ENCODE results near the gene OSBPL10. TPM values are rescaled to one million over a fixed set of nuclear protein-coding genes. Genes with fewer than 3 reads are reported as not detected.

The OSBPL10 gene
- total RNA-seq, 2 experiments from 2014 or later: 1.6 to 1.7 TPM

DNA sequence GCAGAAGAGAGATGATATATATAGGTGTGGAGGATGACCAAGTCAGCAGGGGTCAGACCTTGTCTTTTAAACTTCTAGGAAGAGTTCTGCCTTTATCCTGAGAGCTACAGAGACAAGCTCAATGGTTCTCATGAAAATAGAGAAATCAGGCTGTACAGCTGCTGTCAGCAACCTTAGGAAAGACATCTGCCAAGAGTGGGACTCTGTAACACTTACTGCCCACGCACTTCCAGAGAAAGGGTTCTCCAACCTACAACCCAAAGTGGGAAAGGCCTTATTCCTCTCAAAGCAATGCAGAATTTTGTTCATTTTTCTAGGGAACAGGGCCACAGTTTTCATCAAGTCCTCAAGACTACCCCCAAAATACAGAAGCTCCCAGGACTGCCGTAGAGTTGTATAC lies 309.6 kb downstream of the OSBPL10 start:
- ChIA-PET CTCF (no interaction called here), POLR2A (no interaction called here)
- Mint-ChIP-seq H3K9me3 (no peaks in the 10 kb centered on the region), H3K36me3 (ENCODE audit: low read depth) (no peaks in the 10 kb centered on the region), H3K4me3 (no peak overlapping the region), H3K27ac (no peak overlapping the region), H3K4me1 (peaks cover 4% of the 10 kb centered on the region), H3K27me3 (no peaks in the 10 kb centered on the region)
- DNase-seq: no peak

DNA sequence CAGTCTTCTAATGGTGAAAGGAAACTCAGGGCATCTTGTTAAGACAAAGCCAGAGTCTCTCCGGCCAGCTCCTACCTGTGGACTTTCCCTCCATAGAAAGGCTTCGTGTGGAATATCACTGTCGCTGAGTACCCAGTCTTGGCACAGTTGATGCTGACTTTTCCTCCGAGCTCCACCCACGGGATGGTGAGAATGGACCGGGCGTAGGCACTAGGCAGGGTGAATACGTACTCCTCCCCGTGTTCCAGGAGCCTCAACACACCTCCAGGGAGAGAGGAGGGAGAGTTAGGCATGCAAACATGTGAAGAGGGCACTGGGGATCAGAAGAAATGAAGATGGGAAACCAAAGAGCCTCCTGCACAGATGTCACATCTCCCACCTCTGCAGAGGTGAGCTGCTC lies 310.3 kb downstream of the OSBPL10 start:
- Mint-ChIP-seq H3K9me3 (no peaks in the 10 kb centered on the region), H3K36me3 (ENCODE audit: low read depth) (no peaks in the 10 kb centered on the region), H3K27me3 (no peaks in the 10 kb centered on the region), H3K27ac (no peak overlapping the region), H3K4me1 (peaks cover 4% of the 10 kb centered on the region), H3K4me3 (no peak overlapping the region)
- no peak for DNase-seq
- ChIA-PET POLR2A (no interaction called here), CTCF (no interaction called here)

DNA sequence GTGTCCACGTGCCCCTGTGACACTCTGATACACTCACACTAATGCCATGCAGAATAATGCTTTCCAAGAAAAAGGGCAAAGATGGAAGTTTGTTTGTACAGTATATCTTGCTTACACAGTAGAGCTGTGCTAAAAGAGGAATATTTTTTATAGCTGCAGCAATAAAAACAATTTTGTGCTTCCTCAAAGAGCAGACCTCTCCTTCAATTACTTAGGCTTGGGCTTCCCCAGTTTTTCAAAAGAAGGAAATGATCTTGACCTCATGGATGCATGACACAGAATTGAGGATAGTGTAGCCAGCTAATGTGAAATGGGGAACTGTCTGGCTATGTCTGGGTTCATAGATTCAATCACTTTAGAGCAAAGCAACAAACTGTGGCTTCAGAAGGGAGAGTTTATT lies 310.9 kb downstream of the OSBPL10 start:
- no peak for DNase-seq
- H3K4me1 Mint-ChIP-seq: peaks cover 4% of the 10 kb centered on the region
- no peak overlapping the region for H3K27ac Mint-ChIP-seq
- POLR2A ChIA-PET: no interaction called here
- no peaks in the 10 kb centered on the region for H3K27me3 Mint-ChIP-seq
- CTCF ChIA-PET: no interaction called here
- H3K9me3 Mint-ChIP-seq: no peaks in the 10 kb centered on the region
- no peak overlapping the region for H3K4me3 Mint-ChIP-seq
- no peaks in the 10 kb centered on the region for H3K36me3 Mint-ChIP-seq (ENCODE audit: low read depth)

- Mint-ChIP-seq H3K9me3 (no peaks in the 10 kb centered on the region), H3K27me3 (no peaks in the 10 kb centered on the region), H3K27ac (no peak overlapping the region), H3K36me3 (ENCODE audit: low read depth) (no peaks in the 10 kb centered on the region), H3K4me1 (peaks cover 4% of the 10 kb centered on the region), H3K4me3 (no peak overlapping the region)
- ChIA-PET CTCF (no interaction called here), POLR2A (no interaction called here)
- no peak for DNase-seq
These were observed 312.8 kb downstream of the OSBPL10 start for GRCh38 chr3:31668242-31668641.

DNA sequence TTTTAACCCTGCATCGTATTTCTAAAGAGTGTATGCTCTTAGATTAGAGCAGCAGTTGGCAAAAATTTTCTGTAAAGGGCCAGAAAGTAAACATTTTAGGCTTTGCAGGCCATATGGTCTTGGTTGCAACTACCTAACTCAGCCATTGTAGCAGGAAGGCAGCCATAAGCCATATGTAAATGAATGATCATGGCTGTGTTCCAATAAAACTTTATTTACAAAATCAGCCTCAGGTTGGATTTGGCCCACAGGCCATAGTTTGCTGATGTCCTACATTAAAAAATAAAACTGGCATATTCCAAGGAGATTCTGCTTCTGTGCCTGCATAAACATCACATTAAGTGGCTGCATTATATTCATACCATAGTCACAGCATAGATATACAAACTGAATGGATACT lies 313.5 kb downstream of the OSBPL10 start:
- Mint-ChIP-seq H3K4me1 (peaks cover 4% of the 10 kb centered on the region), H3K27ac (no peak overlapping the region), H3K36me3 (ENCODE audit: low read depth) (no peaks in the 10 kb centered on the region), H3K27me3 (no peaks in the 10 kb centered on the region), H3K9me3 (no peaks in the 10 kb centered on the region), H3K4me3 (no peak overlapping the region)
- CTCF ChIA-PET: no interaction called here
- no peak for DNase-seq
- POLR2A ChIA-PET: no interaction called here

DNA sequence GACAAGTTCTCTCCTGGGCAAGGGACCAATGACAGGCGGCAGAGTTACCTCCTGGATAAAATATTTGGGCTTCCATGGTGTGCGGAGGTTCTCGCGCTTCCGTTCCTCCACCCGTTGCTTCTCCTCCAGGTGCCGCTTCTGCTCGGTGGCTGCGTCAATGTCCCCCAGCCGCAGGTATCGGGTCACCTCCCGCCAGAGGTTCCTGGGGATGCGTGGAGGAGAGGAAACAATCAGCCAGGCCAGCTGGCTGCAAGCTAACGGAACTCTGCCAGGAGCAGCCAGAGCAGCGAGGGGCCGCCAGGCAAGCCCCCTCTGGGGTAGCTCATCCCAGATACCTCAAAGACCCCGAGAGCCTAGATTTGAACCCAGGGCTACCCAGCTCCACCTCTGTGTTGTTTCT lies 317.0 kb downstream of the OSBPL10 start:
- DNase-seq: no peak
- no peak overlapping the region for H3K27ac Mint-ChIP-seq
- H3K4me3 Mint-ChIP-seq: no peak overlapping the region
- H3K36me3 Mint-ChIP-seq (ENCODE audit: low read depth): no peaks in the 10 kb centered on the region
- peaks cover 4% of the 10 kb centered on the region for H3K9me3 Mint-ChIP-seq
- peaks cover 4% of the 10 kb centered on the region for H3K4me1 Mint-ChIP-seq
- ChIA-PET POLR2A (no interaction called here), CTCF (no interaction called here)
- H3K27me3 Mint-ChIP-seq: no peaks in the 10 kb centered on the region

GRCh38 chr3:31661993-31662670 lies 318.9 kb downstream of the OSBPL10 start:
- Mint-ChIP-seq H3K4me3 (no peak overlapping the region), H3K27ac (no peak overlapping the region), H3K36me3 (ENCODE audit: low read depth) (peaks cover 10% of the 10 kb centered on the region), H3K4me1 (no peaks in the 10 kb centered on the region), H3K27me3 (no peaks in the 10 kb centered on the region), H3K9me3 (peaks cover 19% of the 10 kb centered on the region)
- ChIA-PET POLR2A (no interaction called here), CTCF (no interaction called here)
- DNase-seq: no peak

GRCh38 chr3:31661286-31661685 lies 319.8 kb downstream of the OSBPL10 start:
- peaks cover 26% of the 10 kb centered on the region for H3K9me3 Mint-ChIP-seq
- no peak overlapping the region for H3K27ac Mint-ChIP-seq
- no peaks in the 10 kb centered on the region for H3K4me1 Mint-ChIP-seq
- H3K27me3 Mint-ChIP-seq: peaks cover 1% of the 10 kb centered on the region
- ChIA-PET POLR2A (no interaction called here), CTCF (no interaction called here)
- peaks cover 14% of the 10 kb centered on the region for H3K36me3 Mint-ChIP-seq (ENCODE audit: low read depth)
- DNase-seq: no peak
- no peak overlapping the region for H3K4me3 Mint-ChIP-seq

GRCh38 chr3:31659246-31659645 lies 321.8 kb downstream of the OSBPL10 start:
- H3K4me3 Mint-ChIP-seq: no peak overlapping the region
- DNase-seq: no peak
- peaks cover 28% of the 10 kb centered on the region for H3K36me3 Mint-ChIP-seq (ENCODE audit: low read depth)
- H3K4me1 Mint-ChIP-seq: no peaks in the 10 kb centered on the region
- ChIA-PET CTCF (no interaction called here), POLR2A (no interaction called here)
- no peak overlapping the region for H3K27ac Mint-ChIP-seq
- peaks cover 44% of the 10 kb centered on the region for H3K9me3 Mint-ChIP-seq
- peaks cover 1% of the 10 kb centered on the region for H3K27me3 Mint-ChIP-seq

DNA sequence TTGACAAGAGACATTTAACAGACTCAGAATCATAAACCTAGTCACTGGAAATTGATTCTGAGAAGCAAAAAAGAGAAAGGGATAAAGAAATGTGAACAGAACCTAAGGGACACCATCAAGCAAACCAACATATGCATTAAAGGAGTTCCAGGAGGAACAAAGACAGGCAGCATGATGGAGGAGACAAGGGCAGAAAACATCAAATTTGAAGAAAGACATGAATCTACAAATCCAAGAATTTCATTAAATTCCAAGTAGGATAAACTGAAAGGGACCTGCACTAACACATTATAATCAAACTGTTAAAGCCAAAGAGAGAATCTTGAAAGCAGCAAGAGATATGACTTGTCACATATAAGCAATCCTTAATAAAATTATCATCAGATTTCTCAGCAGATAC lies 326.1 kb downstream of the OSBPL10 start:
- Mint-ChIP-seq H3K27me3 (peaks cover 1% of the 10 kb centered on the region), H3K4me3 (no peak overlapping the region), H3K4me1 (no peaks in the 10 kb centered on the region), H3K27ac (no peak overlapping the region), H3K36me3 (ENCODE audit: low read depth) (peaks cover 53% of the 10 kb centered on the region), H3K9me3 (peaks cover 73% of the 10 kb centered on the region)
- ChIA-PET POLR2A (no interaction called here), CTCF (no interaction called here)
- DNase-seq: no peak

DNA sequence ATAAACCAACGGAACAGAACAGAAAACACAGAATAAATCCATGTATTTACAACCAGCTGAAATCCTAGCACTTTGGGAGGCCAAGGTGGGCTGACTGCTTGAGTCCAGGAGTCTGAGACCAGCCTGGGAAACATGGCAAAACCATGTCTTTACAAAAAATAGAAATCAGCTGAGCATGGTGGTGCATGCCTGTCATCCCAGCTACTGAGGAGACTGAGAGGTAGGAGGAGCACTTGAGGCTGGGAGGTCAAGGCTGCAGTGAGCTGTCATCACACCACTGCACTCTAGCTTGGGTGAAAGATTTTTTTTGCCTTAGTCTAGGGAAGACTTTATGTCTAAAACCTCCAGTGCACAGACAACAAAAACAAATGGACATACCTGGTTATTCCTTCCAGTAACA lies 327.6 kb downstream of the OSBPL10 start:
- peaks cover 86% of the 10 kb centered on the region for H3K9me3 Mint-ChIP-seq
- no peak for DNase-seq
- ChIA-PET CTCF (no interaction called here), POLR2A (no interaction called here)
- H3K27ac Mint-ChIP-seq: no peak overlapping the region
- H3K27me3 Mint-ChIP-seq: peaks cover 1% of the 10 kb centered on the region
- peaks cover 68% of the 10 kb centered on the region for H3K36me3 Mint-ChIP-seq (ENCODE audit: low read depth)
- no peak overlapping the region for H3K4me3 Mint-ChIP-seq
- H3K4me1 Mint-ChIP-seq: no peaks in the 10 kb centered on the region

DNA sequence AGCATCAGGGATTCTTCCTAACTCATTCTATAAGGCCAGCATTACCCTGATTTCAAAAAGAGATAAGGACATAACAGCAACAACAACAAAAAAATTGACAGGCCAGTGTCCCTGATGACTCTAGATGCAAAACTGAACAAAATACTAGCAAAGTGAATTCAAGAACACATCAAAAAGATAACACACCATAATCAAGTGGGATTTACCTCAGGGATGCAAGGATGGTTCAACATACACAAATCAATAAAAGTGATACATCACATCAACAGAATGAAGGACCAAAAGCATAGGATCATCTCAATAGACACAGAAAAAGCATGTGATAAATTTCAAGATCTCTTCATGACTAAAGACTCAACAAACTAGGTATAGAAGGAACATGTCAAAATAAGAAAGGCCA lies 328.8 kb downstream of the OSBPL10 start:
- Mint-ChIP-seq H3K4me1 (no peaks in the 10 kb centered on the region), H3K36me3 (ENCODE audit: low read depth) (peaks cover 70% of the 10 kb centered on the region), H3K4me3 (no peak overlapping the region), H3K27me3 (peaks cover 1% of the 10 kb centered on the region), H3K9me3 (peaks cover 87% of the 10 kb centered on the region), H3K27ac (no peak overlapping the region)
- DNase-seq: no peak
- ChIA-PET CTCF (no interaction called here), POLR2A (no interaction called here)

GRCh38 chr3:31648286-31648968 lies 332.6 kb downstream of the OSBPL10 start:
- Mint-ChIP-seq H3K4me1 (no peaks in the 10 kb centered on the region), H3K36me3 (ENCODE audit: low read depth) (peaks cover 76% of the 10 kb centered on the region), H3K27ac (no peak overlapping the region), H3K4me3 (no peak overlapping the region), H3K27me3 (no peaks in the 10 kb centered on the region), H3K9me3 (peaks cover 77% of the 10 kb centered on the region)
- CTCF ChIA-PET: no interaction called here
- DNase-seq: no peak
- POLR2A ChIA-PET: no interaction called here

DNA sequence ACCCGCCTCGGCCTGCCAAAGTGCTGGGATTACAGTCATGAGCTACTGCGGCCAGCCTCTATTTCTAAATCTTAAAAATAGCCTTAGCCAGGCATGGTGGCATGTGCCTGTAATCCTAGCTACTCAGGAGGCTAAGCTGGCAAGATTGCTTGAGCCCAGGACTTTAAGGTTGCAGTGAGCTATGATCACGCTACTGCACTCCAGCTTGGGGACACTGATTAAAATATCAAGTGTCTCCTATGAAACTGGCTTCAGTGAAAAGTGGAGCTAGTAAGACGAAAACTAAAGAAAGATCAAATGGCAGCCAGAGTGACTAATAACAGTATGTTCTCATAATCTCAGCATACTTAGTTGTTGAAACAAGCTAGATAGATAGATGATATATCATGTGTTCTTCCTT lies 335.8 kb downstream of the OSBPL10 start:
- ChIA-PET CTCF (interaction anchor here (0.7 kb wide), 1 partner anchor 933 kb away, joined by 7 read pairs; no protein-coding TSS in a partner anchor), POLR2A (no interaction called here)
- no peak overlapping the region for H3K27ac Mint-ChIP-seq
- DNase-seq: no peak
- no peaks in the 10 kb centered on the region for H3K4me1 Mint-ChIP-seq
- H3K9me3 Mint-ChIP-seq: peaks cover 51% of the 10 kb centered on the region
- H3K36me3 Mint-ChIP-seq (ENCODE audit: low read depth): peaks cover 68% of the 10 kb centered on the region
- no peaks in the 10 kb centered on the region for H3K27me3 Mint-ChIP-seq
- no peak overlapping the region for H3K4me3 Mint-ChIP-seq
